Kidney tubule cell (primary cell): ENCODE results near the gene ZNF536.
"Not testable (repeated sequence)": the region's sequence is repeated elsewhere in the genome, so short reads cannot be mapped to it uniquely, and the experiment has no call there.

Experiments used
- DNase-seq: peaks from one replicate; pipeline ENCODE4 v3.0.0-alpha.2; 2018; ENCODE audit warnings: low spot score

ZNF536 gene

GRCh38 chr19:30482956-30483355 lies 110.8 kb downstream of the ZNF536 start:
- DNase-seq, result no peak

- DNase-seq, result not testable (repeated sequence)
Observed at GRCh38 chr19:30486250-30486649, 114.1 kb downstream of the ZNF536 start.

- DNase-seq, result no peak
Observed at GRCh38 chr19:30487178-30487577, 115.0 kb downstream of the ZNF536 start.

- DNase-seq, result peak; percentile 4
Observed at GRCh38 chr19:30488191-30488590, 116.0 kb downstream of the ZNF536 start.

GRCh38 chr19:30490760-30491159 lies 118.6 kb downstream of the ZNF536 start:
- DNase-seq, result no peak

GRCh38 chr19:30492586-30493270 lies 120.5 kb downstream of the ZNF536 start:
- DNase-seq, result no peak

- DNase-seq, result no peak
Observed at GRCh38 chr19:30497034-30497433, 124.8 kb downstream of the ZNF536 start.

- not testable (repeated sequence) for DNase-seq
Observed at GRCh38 chr19:30498085-30498484, 125.9 kb downstream of the ZNF536 start.

GRCh38 chr19:30498707-30499106 lies 126.5 kb downstream of the ZNF536 start:
- DNase-seq, result no peak

- no peak for DNase-seq
Observed at GRCh38 chr19:30504272-30504671, 132.1 kb downstream of the ZNF536 start.

GRCh38 chr19:30512176-30513081 lies 140.2 kb downstream of the ZNF536 start:
- no peak for DNase-seq

- no peak for DNase-seq
Observed at GRCh38 chr19:30513082-30513411, 140.9 kb downstream of the ZNF536 start.

- DNase-seq, result no peak
Observed at GRCh38 chr19:30516111-30516510, 143.9 kb downstream of the ZNF536 start.

GRCh38 chr19:30516531-30516930 lies 144.3 kb downstream of the ZNF536 start:
- DNase-seq, result no peak

GRCh38 chr19:30518965-30519606 lies 146.9 kb downstream of the ZNF536 start:
- DNase-seq, result no peak

- no peak for DNase-seq
Observed at GRCh38 chr19:30519607-30520205, 147.5 kb downstream of the ZNF536 start.

- no peak for DNase-seq
Observed at GRCh38 chr19:30520735-30521479, 148.7 kb downstream of the ZNF536 start.

GRCh38 chr19:30521937-30522336 lies 149.8 kb downstream of the ZNF536 start:
- DNase-seq, result no peak

GRCh38 chr19:30522341-30522740 lies 150.2 kb downstream of the ZNF536 start:
- DNase-seq, result no peak

- no peak for DNase-seq
Observed at GRCh38 chr19:30523791-30524190, 151.6 kb downstream of the ZNF536 start.

GRCh38 chr19:30525383-30525782 lies 153.2 kb downstream of the ZNF536 start:
- no peak for DNase-seq

- DNase-seq, result no peak
Observed at GRCh38 chr19:30528919-30529318, 156.7 kb downstream of the ZNF536 start.
